GM12865 (cell line): ENCODE measurements around the gene TRHDE.

Experiments used
- DNase-seq: peaks from one replicate; pipeline ENCODE4 v3.0.0; 2010; ENCODE audit warnings: low read depth
- H3K4me3 ChIP-seq: 2 replicates; pipeline ENCODE4 v1.5.1; 2011; ENCODE audit warnings: mild to moderate bottlenecking, low read depth, low read length, control low read depth
- CTCF ChIP-seq: IDR thresholded peaks from 2 replicates; pipeline ENCODE4 v1.5.1; 2011; ENCODE audit warnings: low read length, control low read depth, low read depth, inconsistent platforms; ENCODE audit not compliant: insufficient read depth; ENCODE audit errors: missing control alignments

Gene TRHDE

GRCh38 chr12:72304751-72305150 lies 32.6 kb downstream of the TRHDE start:
- no peak overlapping the region for H3K4me3 ChIP-seq
- no peak for TF ChIP-seq CTCF
- DNase-seq: no peak

- TF ChIP-seq CTCF: no peak
- no peak overlapping the region for H3K4me3 ChIP-seq
- no peak for DNase-seq
Measured at GRCh38 chr12:72307229-72307628, 35.1 kb downstream of the TRHDE start.

- no peak for TF ChIP-seq CTCF
- DNase-seq: no peak
- no peak overlapping the region for H3K4me3 ChIP-seq
Measured at GRCh38 chr12:72311946-72312345, 39.8 kb downstream of the TRHDE start.

GRCh38 chr12:72313806-72314205 lies 41.6 kb downstream of the TRHDE start:
- no peak overlapping the region for H3K4me3 ChIP-seq
- no peak for DNase-seq
- no peak for TF ChIP-seq CTCF

- DNase-seq: no peak
- H3K4me3 ChIP-seq: no peak overlapping the region
- no peak for TF ChIP-seq CTCF
Measured at GRCh38 chr12:72315858-72316257, 43.7 kb downstream of the TRHDE start.

- no peak for TF ChIP-seq CTCF
- no peak overlapping the region for H3K4me3 ChIP-seq
- no peak for DNase-seq
Measured at GRCh38 chr12:72318341-72318740, 46.2 kb downstream of the TRHDE start.

GRCh38 chr12:72323881-72324280 lies 51.7 kb downstream of the TRHDE start:
- H3K4me3 ChIP-seq: no peak overlapping the region
- DNase-seq: no peak
- no peak for TF ChIP-seq CTCF
